ENCODE results near the gene GOLGA6L6.
A peak's percentile ranks its signal among the peaks of the same experiment; 100 is the strongest.
"Not testable (repeated sequence)": the region's sequence is repeated elsewhere in the genome, so short reads cannot be mapped to it uniquely, and the experiment has no call there.

GOLGA6L6 gene

DNA sequence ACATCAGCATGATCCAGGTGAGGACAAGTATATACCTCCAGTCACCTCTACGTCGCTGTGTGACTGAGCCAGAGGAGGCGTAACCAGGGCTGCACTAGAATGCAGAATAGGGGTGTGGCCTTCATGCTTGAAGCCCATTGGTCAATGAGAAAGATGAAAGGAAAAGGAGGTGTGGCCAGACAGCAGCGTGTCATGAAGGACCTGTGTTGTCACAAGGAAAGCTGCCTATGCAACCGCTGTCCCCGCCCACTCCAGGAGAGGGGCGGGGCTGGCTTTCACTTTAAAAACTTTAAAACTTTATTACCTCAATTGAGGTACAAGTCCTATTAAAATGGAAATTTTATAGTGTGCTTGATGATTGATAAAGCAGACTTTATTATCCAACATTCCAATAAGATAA is at the start of gene GOLGA6L6:
Gene GOLGA6L6, minus strand, starts transcription at position 101 of the 400 bp plus-strand sequence. Its CDS starts 91 bp downstream, at position 10.
- not testable (repeated sequence) for DNase-seq

- not testable (repeated sequence) for DNase-seq
Measured at GRCh38 chr15:20590069-20590468, 48.5 kb upstream of the GOLGA6L6 start.

GRCh38 chr15:20586821-20587220 is 45.2 kb upstream of the GOLGA6L6 start:
- not testable (repeated sequence) for DNase-seq

DNA sequence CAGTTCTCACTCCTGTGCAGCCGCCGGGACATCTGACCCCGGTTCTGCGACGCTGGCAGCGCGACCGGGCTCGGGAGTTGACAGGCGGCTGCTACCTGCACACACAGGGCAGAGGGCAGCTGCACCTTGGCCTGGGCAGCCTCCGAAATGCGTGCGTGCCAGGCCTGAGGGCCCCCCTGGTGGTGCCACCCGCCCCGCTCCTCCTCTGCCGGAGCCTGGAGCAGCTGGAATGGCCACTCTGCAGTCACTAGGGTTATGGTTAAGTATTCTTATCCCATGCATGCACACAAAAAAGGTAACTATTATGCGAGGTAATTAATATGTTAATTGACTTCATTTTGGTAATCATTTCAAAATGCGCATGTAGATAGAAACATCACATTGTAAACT is 41.1 kb upstream of the GOLGA6L6 start:
- DNase-seq, result not testable (repeated sequence)

- DNase-seq, result not testable (repeated sequence)
Measured at GRCh38 chr15:20582109-20582725, 40.6 kb upstream of the GOLGA6L6 start.

DNA sequence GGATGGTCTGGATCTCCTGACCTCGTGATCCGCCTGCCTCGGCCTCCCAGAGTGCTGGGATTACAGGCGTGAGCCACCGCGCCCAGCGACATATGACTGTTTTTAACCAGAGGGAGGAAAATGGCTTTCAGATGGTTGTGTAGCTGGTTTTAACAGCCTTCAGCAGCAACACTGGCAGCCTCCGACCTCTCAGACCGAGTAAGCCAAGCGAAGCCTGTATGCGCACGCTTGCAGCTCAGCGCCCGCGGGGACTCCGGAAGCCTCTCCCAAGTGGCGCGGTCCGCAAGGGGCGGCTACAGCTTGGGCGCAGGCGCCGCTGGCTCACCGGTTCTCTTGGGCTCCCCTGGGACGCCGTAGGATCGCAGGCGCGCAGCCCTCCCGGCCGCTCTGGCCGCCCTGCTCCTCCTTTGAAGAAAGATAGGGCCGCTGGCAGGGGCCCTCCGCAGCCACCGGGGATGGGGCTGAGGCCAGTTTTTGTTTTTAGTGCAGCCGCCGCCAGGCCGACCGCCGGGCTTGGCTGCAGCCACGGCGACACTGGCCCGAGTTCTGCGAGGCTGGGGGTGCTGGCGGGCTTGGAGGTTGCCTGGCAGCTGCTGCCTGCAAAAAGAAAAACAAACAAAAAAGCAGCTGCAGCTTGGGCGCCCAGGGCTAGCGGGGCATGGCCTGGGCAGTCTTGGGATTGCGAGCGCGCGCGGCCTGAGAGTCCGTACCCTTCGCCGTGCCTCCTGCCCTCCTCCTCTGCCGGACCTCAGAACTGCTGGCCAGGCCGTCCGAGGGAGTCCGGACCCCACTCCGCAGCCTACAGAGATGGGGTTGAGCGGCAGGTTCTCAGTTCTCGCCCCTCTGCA is 39.9 kb upstream of the GOLGA6L6 start:
- DNase-seq, result not testable (repeated sequence)

- not testable (repeated sequence) for DNase-seq
Measured at GRCh38 chr15:20579662-20580061, 38.1 kb upstream of the GOLGA6L6 start.

- DNase-seq, result not testable (repeated sequence)
Measured at GRCh38 chr15:20551289-20551688, 9.7 kb upstream of the GOLGA6L6 start.

GRCh38 chr15:20505926-20506658 is 35.5 kb downstream of the GOLGA6L6 start:
- peak; percentile 3 for DNase-seq

DNA sequence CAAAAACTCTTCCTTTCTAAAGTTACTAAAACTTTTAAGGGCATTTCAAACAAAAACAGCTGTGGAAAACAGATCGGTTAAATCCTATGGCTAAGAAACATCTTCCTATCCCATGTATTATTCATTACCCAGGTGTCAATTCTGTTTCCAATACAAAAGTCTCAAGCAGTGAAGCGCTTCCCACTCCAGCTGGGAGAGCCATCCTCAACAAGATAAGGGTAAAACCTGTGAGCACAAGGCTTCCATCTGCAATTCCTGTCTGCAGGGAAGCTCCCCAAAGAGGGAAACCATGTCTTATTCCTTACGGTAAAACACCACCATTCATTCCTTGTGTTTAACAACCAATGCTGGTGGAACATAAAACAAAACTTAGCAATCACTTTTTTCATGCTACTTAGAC is 38.8 kb downstream of the GOLGA6L6 start:
- DNase-seq, result not testable (repeated sequence)

DNA sequence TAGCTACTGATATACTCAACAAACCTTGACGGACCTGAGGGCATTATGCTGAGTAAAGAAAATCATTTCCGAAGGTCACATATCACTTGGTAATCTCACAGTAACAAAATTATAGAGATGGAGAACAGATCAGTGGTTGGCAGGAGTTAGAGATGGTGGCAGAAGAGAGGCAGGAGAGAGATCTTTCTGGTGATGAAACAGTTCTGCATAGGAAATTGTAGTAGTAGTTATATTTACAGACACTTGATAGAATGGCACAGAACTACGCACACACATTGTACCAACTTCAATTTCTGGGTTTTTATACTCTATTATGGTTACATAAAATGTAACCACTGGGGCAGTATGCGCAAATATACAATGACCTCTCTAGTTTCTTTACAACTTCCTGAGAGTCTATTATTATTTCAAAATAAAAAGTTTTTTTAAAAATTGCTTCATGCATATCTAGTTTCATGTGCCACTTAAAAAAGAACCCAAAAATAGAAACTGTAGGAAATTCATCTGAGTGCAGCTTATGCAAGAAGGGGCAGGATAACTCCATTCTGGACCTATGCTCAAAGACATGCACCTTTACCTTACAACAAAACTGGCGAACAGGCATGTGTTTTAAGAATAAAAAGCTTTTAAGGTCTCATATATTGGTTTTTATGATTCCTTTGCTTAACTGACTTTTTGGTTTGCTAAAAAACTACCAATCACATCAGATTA is 39.9 kb downstream of the GOLGA6L6 start:
- DNase-seq, result not testable (repeated sequence)

- not testable (repeated sequence) for DNase-seq
Measured at GRCh38 chr15:20497781-20498180, 43.8 kb downstream of the GOLGA6L6 start.

DNA sequence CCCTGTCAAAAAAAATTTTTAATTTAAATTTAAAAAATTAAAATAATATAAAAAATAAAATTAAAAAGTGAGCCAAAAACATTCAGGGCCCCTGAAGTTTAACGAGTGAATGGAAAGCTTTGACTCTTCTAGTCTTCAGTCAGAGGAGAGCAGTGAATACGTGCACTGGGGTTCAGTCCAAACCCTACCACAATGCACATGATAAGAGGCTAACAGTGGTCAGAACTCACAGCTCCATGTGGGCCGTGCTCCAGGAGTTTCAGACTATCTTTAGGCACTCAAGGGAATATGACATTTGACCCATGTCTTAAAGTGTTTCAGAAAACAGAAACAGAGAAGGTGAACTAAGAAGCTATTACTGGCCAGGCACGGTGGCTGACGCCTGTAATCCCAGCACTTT is 48.6 kb downstream of the GOLGA6L6 start:
- not testable (repeated sequence) for DNase-seq

DNA sequence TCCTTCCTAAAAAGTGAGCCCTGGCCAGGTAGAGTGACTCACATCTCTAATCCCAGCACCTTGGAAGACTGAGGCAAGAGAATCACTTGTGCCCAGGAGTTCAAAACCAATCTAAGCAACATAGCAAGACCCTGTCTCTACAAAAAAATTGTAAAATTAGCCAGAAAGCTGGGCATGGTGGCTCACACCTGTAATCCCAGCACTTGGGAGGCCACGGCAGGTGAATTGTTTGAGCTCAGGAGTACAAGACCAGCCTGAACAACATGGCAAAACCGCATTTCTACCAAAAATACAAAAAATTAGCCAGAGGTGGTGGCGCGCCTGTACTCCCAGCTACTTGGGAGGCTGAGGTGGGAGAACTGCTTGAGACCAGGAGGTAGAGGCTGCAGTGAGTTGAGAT is 49.0 kb downstream of the GOLGA6L6 start:
- DNase-seq, result not testable (repeated sequence)

DNA sequence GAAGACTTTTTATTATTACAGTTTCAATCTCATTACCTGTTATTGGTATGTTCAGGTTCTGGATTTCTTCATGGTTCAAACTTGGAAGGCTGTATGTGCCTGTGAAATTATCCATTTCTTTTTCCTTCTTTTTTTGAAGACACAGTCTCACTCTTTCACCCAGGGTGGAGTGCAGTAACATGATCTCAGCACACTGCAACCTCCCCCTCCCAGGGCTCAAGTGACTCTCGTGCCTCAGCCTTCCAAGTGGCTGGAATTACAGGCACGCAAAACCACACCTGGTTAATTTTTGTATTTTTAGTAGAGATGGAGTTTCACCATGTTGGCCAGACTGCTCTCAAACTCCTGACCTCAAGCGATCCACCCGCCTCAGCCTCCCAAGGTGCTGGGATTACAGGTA is 52.3 kb downstream of the GOLGA6L6 start:
- not testable (repeated sequence) for DNase-seq
